HepG2 (cell line): Measurements from ENCODE around the gene MIA2. TPM values are rescaled to one million over a fixed set of nuclear protein-coding genes. Genes with fewer than 3 reads are reported as not detected.
"Not testable (repeated sequence)": the region's sequence is repeated elsewhere in the genome, so short reads cannot be mapped to it uniquely, and the experiment has no call there.

ENCODE experiments used
- ATAC-seq: fragments of 200-7000 bp; cut with Tn5 transposase; 3 replicates; pipeline ENCODE4 v1.9.1; 2020; ENCODE audit warnings: mild to moderate bottlenecking, moderate library complexity
- BruUV-seq: library from RNA; stranded (reverse); fragments of 400-500 nt; replicated peaks from 2 replicates; lab custom pipeline; 2021; lab: Mats Ljungman, UMichigan
- CTCF ChIA-PET: fragments of 300-600 bp; formaldehyde crosslinking; extraction: SDS; loops from one replicate; lab custom pipeline; 2021; ENCODE audit warnings: low total read pairs, inconsistent platforms, low intra/inter-chr PET ratio; lab: Yijun Ruan, JAX
- POLR2A ChIA-PET: fragments of 350-600 bp; sonication (Branson Sonifier 250); formaldehyde crosslinking; loops from one replicate; lab custom pipeline; 2020; ENCODE audit warnings: antibody characterized with exemption, inconsistent platforms; lab: Yijun Ruan, JAX
- DNase-seq: peaks from one replicate; pipeline ENCODE4 v3.0.0-alpha.2; 2015; ENCODE audit warnings: low spot score
- FAIRE-seq: peaks from 3 replicates; lab custom pipeline; 2011; peaks lifted over from hg19 to GRCh38; lab: Jason Lieb, UNC
- H2AFZ ChIP-seq: one replicate; pipeline ENCODE4 v1.6.1; 2011; ENCODE audit warnings: low read length, inconsistent platforms
- H3K27ac ChIP-seq: fragments of 300-600 bp; 3 replicates; pipeline ENCODE4 v1.8.0; 2011; ENCODE audit warnings: mixed run types, mild to moderate bottlenecking, mixed read lengths, low read length, inconsistent platforms; ENCODE audit not compliant: insufficient read depth; ENCODE audit errors: extremely low read length
- H3K27me3 ChIP-seq, 2 experiments: fragments of 200-600 bp in 1 of 2; 2 replicates in 1 of 2; 3 replicates in 1 of 2; pipeline versions ENCODE4 v1.6.0 to v1.8.0; 2011; ENCODE audit warnings: low read length in 2 of 2, mild to moderate bottlenecking in 2 of 2, moderate library complexity in 2 of 2, inconsistent platforms in 1 of 2; ENCODE audit not compliant: insufficient read depth in 2 of 2, control insufficient read depth in 1 of 2
- H3K36me3 ChIP-seq, 2 experiments: fragments of 200-600 bp in 1 of 2; replicated peaks in 1 of 2; 2 replicates in 1 of 2; 3 replicates in 1 of 2; pipeline versions ENCODE4 v1.5.1 to v1.8.0; 2011; ENCODE audit warnings: low read length in 2 of 2, inconsistent platforms in 1 of 2; ENCODE audit not compliant: insufficient read depth in 2 of 2, control insufficient read depth in 1 of 2
- H3K4me1 ChIP-seq: 2 replicates; pipeline ENCODE4 v1.5.1; 2012; ENCODE audit warnings: low read length, inconsistent platforms; ENCODE audit not compliant: insufficient read depth
- H3K4me2 ChIP-seq: 2 replicates; pipeline ENCODE4 v1.6.0; 2011; ENCODE audit warnings: low read depth, low read length, inconsistent platforms
- H3K4me3 ChIP-seq, 3 experiments: fragments of 200-600 bp in 1 of 3; sonication (generic), shearing (Covaris generic) in 1 of 3; replicated peaks in 1 of 3; 2 replicates each; pipeline ENCODE4 v1.5.1; 2011 to 2016; ENCODE audit warnings: low read length in 3 of 3, inconsistent platforms in 2 of 3, low read depth in 2 of 3, mild to moderate bottlenecking in 2 of 3, control low read depth in 1 of 3, mixed read lengths in 1 of 3; ENCODE audit not compliant: insufficient read depth in 1 of 3
- H3K79me2 ChIP-seq: one replicate; pipeline ENCODE4 v1.6.1; 2011; ENCODE audit warnings: low read length, inconsistent platforms; ENCODE audit not compliant: insufficient read depth
- H3K9ac ChIP-seq: 2 replicates; pipeline ENCODE4 v1.6.0; 2011; ENCODE audit warnings: mild to moderate bottlenecking, low read depth, low read length, inconsistent platforms; ENCODE audit not compliant: insufficient read depth
- H3K9me3 ChIP-seq: 2 replicates; pipeline ENCODE4 v1.5.1; 2012; ENCODE audit warnings: mild to moderate bottlenecking, low read length
- H4K20me1 ChIP-seq: 2 replicates; pipeline ENCODE4 v1.6.0; 2011; ENCODE audit warnings: inconsistent platforms, mild to moderate bottlenecking, low read length, moderate library complexity; ENCODE audit not compliant: insufficient read depth
- BRCA1 ChIP-seq: sonication (generic); formaldehyde crosslinking; IDR thresholded peaks from 2 replicates; pipeline ENCODE4 v1.4.0; 2020; ENCODE audit warnings: missing genetic modification reagents
- EP300 ChIP-seq, 3 experiments: sonication (generic) in 1 of 3; formaldehyde crosslinking in 1 of 3; IDR thresholded peaks; 2 replicates each; pipeline versions ENCODE4 v1.5.1 to v1.6.1; 2011 to 2020; ENCODE audit warnings: low read depth in 2 of 3, low read length in 2 of 3, borderline replicate concordance in 1 of 3, improper control_type of control experiment in 1 of 3, mild to moderate bottlenecking in 1 of 3, missing genetic modification reagents in 1 of 3, moderate library complexity in 1 of 3
- GABPB1 ChIP-seq: IDR thresholded peaks from 2 replicates; pipeline ENCODE4 v1.6.1; 2016; ENCODE audit warnings: mild to moderate bottlenecking, missing genetic modification reagents, moderate library complexity, missing compliant biosample characterization
- HOXA3 ChIP-seq: sonication (generic); formaldehyde crosslinking; IDR thresholded peaks from 2 replicates; pipeline ENCODE4 v1.5.0; 2020; ENCODE audit warnings: missing genetic modification reagents
- HOXD1 ChIP-seq: sonication (generic); formaldehyde crosslinking; IDR thresholded peaks from 2 replicates; pipeline ENCODE4 v1.5.0; 2020; ENCODE audit warnings: missing genetic modification reagents
- KLF16 ChIP-seq, 2 experiments: sonication (generic) in 1 of 2; formaldehyde crosslinking in 1 of 2; IDR thresholded peaks; 2 replicates each; pipeline versions ENCODE4 v1.6.1 to v1.8.0; 2016 to 2023; ENCODE audit warnings: missing genetic modification reagents in 2 of 2, missing compliant biosample characterization in 1 of 2
- REPIN1 ChIP-seq: sonication (generic); formaldehyde crosslinking; IDR thresholded peaks from 2 replicates; pipeline ENCODE4 v1.8.0; 2022; ENCODE audit warnings: missing genetic modification reagents, low read depth, mild to moderate bottlenecking, borderline replicate concordance
- THAP11 ChIP-seq: IDR thresholded peaks from 2 replicates; pipeline ENCODE4 v1.6.1; 2016; ENCODE audit warnings: missing biosample characterization, missing genetic modification reagents
- TSC22D2 ChIP-seq: sonication (generic); formaldehyde crosslinking; IDR thresholded peaks from 2 replicates; pipeline ENCODE4 v1.5.1; 2020; ENCODE audit warnings: missing genetic modification reagents, mild to moderate bottlenecking, borderline replicate concordance
- ZBTB20 ChIP-seq: sonication (generic); formaldehyde crosslinking; IDR thresholded peaks from 2 replicates; pipeline ENCODE4 v1.8.1; 2023; ENCODE audit warnings: missing genetic modification reagents, low read depth, mild to moderate bottlenecking, borderline replicate concordance
- ZNF33B ChIP-seq: sonication (generic); formaldehyde crosslinking; IDR thresholded peaks from 2 replicates; pipeline ENCODE4 v1.5.1; 2020; ENCODE audit warnings: mild to moderate bottlenecking, missing genetic modification reagents
- ZNF747 ChIP-seq: sonication (generic); formaldehyde crosslinking; IDR thresholded peaks from 2 replicates; pipeline ENCODE4 v1.8.1; 2023; ENCODE audit warnings: missing genetic modification reagents, mild to moderate bottlenecking, borderline replicate concordance
- ZNF781 ChIP-seq: sonication (generic); formaldehyde crosslinking; IDR thresholded peaks from 2 replicates; pipeline ENCODE4 v1.5.1; 2020; ENCODE audit warnings: borderline replicate concordance, mild to moderate bottlenecking, missing genetic modification reagents; ENCODE audit errors: not compliant biosample characterization
- WGBS: methylation state at CpG from one replicate; pipeline ENCODE4 v1.1.6; 2017; ENCODE audit warnings: low lambda C conversion rate; 5-methylcytosine and 5-hydroxymethylcytosine counted together
- in situ Hi-C: cut with HindIII; loops from 2 replicates; pipeline ENCODE4 v1.10.0; 2017; ENCODE audit warnings: low pct_unique_long_range_greater_than_20kb; ENCODE audit not compliant: extremely low pct_ligation_motif_present
- intact Hi-C: fragments of 100-400 bp; cut with micrococcal nuclease; formaldehyde crosslinking; loops from one replicate; pipeline ENCODE4 v1.10.0; 2022; ENCODE audit not compliant: unreplicated experiment
- polyA plus RNA-seq, 8 experiments: library from polyadenylated mRNA; depleted of rRNA in 3 of 8; stranded (reverse) in 7 of 8; unstranded in 1 of 8; fragments of >200 nt; fragmentation: Illumina TruSeq in 4 of 8; extraction: Trizol in 4 of 8; gene quantifications; 2 replicates each; pipeline versions ENCODE4 v1.2.1 to v1.2.3, GENCODE V29; 2011 to 2016; ENCODE audit warnings: low read depth in 4 of 8, missing spikeins in 1 of 8, mixed read lengths in 1 of 8; ENCODE audit not compliant: insufficient read depth in 1 of 8
- total RNA-seq, 5 experiments: library from RNA; depleted of rRNA; stranded (reverse); fragments of >200 nt; fragmentation: Illumina TruSeq; extraction: Trizol; gene quantifications; 2 replicates each; pipeline ENCODE4 v1.2.3, GENCODE V29; 2016; ENCODE audit warnings: low read depth in 1 of 5
- TF ChIP-seq, protein P1 (sequence below): sonication (generic); formaldehyde crosslinking; conservative IDR thresholded peaks from 2 replicates; pipeline ENCODE4 v1.4.0; 2020; ENCODE audit warnings: missing genetic modification reagents
- TF ChIP-seq, protein P2 (sequence below), 2 experiments: sonication (generic) in 1 of 2; formaldehyde crosslinking in 1 of 2; IDR thresholded peaks; 2 replicates each; pipeline versions ENCODE4 v1.4.0 to v1.6.1; 2016 to 2020; ENCODE audit warnings: borderline replicate concordance in 1 of 2, low read depth in 1 of 2, mild to moderate bottlenecking in 1 of 2, missing genetic modification reagents in 1 of 2

Gene MIA2
- total and polyA plus RNA-seq, 2 of the 13 experiments (the other 11 are each of a cell fraction or from before 2014, with no cell fraction given), result 134 to 158 TPM

- peak overlapping the region; percentile 15 for H2AFZ ChIP-seq
- FAIRE-seq (peak; percentile 67), ATAC-seq (peak; percentile 76), DNase-seq (peak; percentile 96)
- 8% methylated on average over 11 of the region's 11 CpGs for WGBS
- peaks cover 54% of the 10 kb centered on the region for H3K4me1 ChIP-seq
- not testable (repeated sequence) for BruUV-seq; H4K20me1 ChIP-seq; H3K27me3 ChIP-seq; H3K9me3 ChIP-seq; H3K36me3 ChIP-seq; TF ChIP-seq EP300 (CRISPR knock-in tag; IDR thresholded peaks at IDR 0.05; ENCODE audit: borderline replicate concordance)
- H3K9ac ChIP-seq, result peak overlapping the region; percentile 70; the same call in 1 of the 2 replicates
- peaks cover 15% of the 10 kb centered on the region for H3K79me2 ChIP-seq
- ChIA-PET POLR2A (interaction anchor here (0.6 to 5.6 kb wide), 32 partner anchors 9 to 208 kb away, joined by 3 to 112 read pairs (median 4); partner anchors contain the start of genes FBXO33, GEMIN2, PNN and SEC23A), CTCF (interaction anchor here (1.8 kb wide), 1 partner anchor 136 kb away, joined by 11 read pairs; no protein-coding TSS in a partner anchor)
- H3K27ac ChIP-seq, result peak overlapping the region; percentile 69
- intact Hi-C loops (loop anchor here (1.0 to 10.0 kb wide), 8 partner anchors 61 to 236 kb away; partner anchors contain the start of genes FBXO33, SEC23A and TRAPPC6B), in situ Hi-C loops (loop anchor here (5.0 kb wide), 2 partner anchors 135 to 200 kb away; partner anchors contain the start of gene FBXO33)
- peak overlapping the region; percentile 90 for H3K4me2 ChIP-seq
- H3K4me3 ChIP-seq, result peak overlapping the region; percentile 22 to 65 (median 65)
- TF ChIP-seq BRCA1 (peak; percentile 42; the same call in 1 of the 2 replicates), ZNF747 (peak; percentile 23), EP300 (IDR thresholded peaks at IDR 0.05; ENCODE audit: low read depth in 2 of 2, low read length in 2 of 2) (peak in 1 of 2 experiments; percentile 42; a peak in 1 of 4 replicates), ZBTB20 (CRISPR knock-in tag) (peak; percentile 25; the same call in 1 of the 2 replicates), TSC22D2 (CRISPR knock-in tag) (peak; percentile 61; the same call in 1 of the 2 replicates), HOXA3 (CRISPR knock-in tag) (peak; percentile 85), REPIN1 (CRISPR knock-in tag) (peak; percentile 92; the same call in 1 of the 2 replicates), GABPB1 (CRISPR knock-in tag) (0 out of 2 replicates have a peak, but pooled peaks have one; percentile 18), ZNF33B (CRISPR knock-in tag) (0 out of 2 replicates have a peak, but pooled peaks have one; percentile 43), THAP11 (peak; percentile 73), KLF16 (CRISPR knock-in tag; IDR thresholded peaks at IDR 0.05) (peak in 1 of 2 experiments; percentile 71; a peak in 2 of 4 replicates), ZNF781 (peak; percentile 40), HOXD1 (CRISPR knock-in tag) (peak; percentile 67)
- TF ChIP-seq, protein P1, sequence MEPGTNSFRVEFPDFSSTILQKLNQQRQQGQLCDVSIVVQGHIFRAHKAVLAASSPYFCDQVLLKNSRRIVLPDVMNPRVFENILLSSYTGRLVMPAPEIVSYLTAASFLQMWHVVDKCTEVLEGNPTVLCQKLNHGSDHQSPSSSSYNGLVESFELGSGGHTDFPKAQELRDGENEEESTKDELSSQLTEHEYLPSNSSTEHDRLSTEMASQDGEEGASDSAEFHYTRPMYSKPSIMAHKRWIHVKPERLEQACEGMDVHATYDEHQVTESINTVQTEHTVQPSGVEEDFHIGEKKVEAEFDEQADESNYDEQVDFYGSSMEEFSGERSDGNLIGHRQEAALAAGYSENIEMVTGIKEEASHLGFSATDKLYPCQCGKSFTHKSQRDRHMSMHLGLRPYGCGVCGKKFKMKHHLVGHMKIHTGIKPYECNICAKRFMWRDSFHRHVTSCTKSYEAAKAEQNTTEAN (CRISPR knock-in tag), result peak; percentile 78; the same call in 1 of the 2 replicates
- TF ChIP-seq, protein P2, sequence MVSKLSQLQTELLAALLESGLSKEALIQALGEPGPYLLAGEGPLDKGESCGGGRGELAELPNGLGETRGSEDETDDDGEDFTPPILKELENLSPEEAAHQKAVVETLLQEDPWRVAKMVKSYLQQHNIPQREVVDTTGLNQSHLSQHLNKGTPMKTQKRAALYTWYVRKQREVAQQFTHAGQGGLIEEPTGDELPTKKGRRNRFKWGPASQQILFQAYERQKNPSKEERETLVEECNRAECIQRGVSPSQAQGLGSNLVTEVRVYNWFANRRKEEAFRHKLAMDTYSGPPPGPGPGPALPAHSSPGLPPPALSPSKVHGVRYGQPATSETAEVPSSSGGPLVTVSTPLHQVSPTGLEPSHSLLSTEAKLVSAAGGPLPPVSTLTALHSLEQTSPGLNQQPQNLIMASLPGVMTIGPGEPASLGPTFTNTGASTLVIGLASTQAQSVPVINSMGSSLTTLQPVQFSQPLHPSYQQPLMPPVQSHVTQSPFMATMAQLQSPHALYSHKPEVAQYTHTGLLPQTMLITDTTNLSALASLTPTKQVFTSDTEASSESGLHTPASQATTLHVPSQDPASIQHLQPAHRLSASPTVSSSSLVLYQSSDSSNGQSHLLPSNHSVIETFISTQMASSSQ (IDR thresholded peaks at IDR 0.05; ENCODE audit: low read depth), result not testable (repeated sequence)
- TF ChIP-seq, protein P2 (CRISPR knock-in tag; IDR thresholded peaks at IDR 0.05; ENCODE audit: borderline replicate concordance), result peak; percentile 9; the same call in 1 of the 2 replicates
Observed at GRCh38 chr14:39231751-39232553, 1.8 kb upstream of the MIA2 start.
